Neural cell (in vitro differentiated cells): ENCODE results near the gene TXNL4A.

Experiments used
- EP300 ChIP-seq: fragments of 450-650 bp; conservative IDR thresholded peaks from 2 replicates; pipeline ENCODE4 v1.6.1; 2014; ENCODE audit warnings: antibody characterized with exemption, mild to moderate bottlenecking, moderate library complexity; ENCODE audit not compliant: poor library complexity, severe bottlenecking
- EZH2 ChIP-seq: fragments of 200-600, 300-800 bp; shearing (Covaris generic), sonication (generic); IDR thresholded peaks from 2 replicates; pipeline ENCODE4 v1.6.1; 2014; ENCODE audit warnings: antibody characterized with exemption, low read length, borderline replicate concordance, mild to moderate bottlenecking; ENCODE audit not compliant: insufficient read depth, poor library complexity, severe bottlenecking
- POLR2AphosphoS5 ChIP-seq: IDR thresholded peaks from 2 replicates; pipeline ENCODE4 v1.6.1; 2012
- RAD21 ChIP-seq: fragments of 450-650 bp; conservative IDR thresholded peaks from 2 replicates; pipeline ENCODE4 v1.6.1; 2014; ENCODE audit warnings: antibody characterized with exemption, mild to moderate bottlenecking, moderate library complexity
- REST ChIP-seq: IDR thresholded peaks from 2 replicates; pipeline ENCODE4 v1.6.1; 2012; ENCODE audit warnings: borderline replicate concordance
- SMC3 ChIP-seq: fragments of 450-650 bp; conservative IDR thresholded peaks from 2 replicates; pipeline ENCODE4 v1.6.1; 2014; ENCODE audit warnings: antibody characterized with exemption, mild to moderate bottlenecking, moderate library complexity; ENCODE audit not compliant: poor library complexity
- TF ChIP-seq, protein P1 (sequence below): fragments of 450-650 bp; IDR thresholded peaks from 2 replicates; pipeline ENCODE4 v1.5.1; 2014; ENCODE audit warnings: antibody characterized with exemption, mild to moderate bottlenecking, moderate library complexity; ENCODE audit not compliant: poor library complexity, severe bottlenecking

- TF ChIP-seq SMC3 (no peak), POLR2AphosphoS5 (no peak), RAD21 (no peak), EZH2 (no peak), EP300 (no peak), REST (no peak)
- TF ChIP-seq, protein P1, sequence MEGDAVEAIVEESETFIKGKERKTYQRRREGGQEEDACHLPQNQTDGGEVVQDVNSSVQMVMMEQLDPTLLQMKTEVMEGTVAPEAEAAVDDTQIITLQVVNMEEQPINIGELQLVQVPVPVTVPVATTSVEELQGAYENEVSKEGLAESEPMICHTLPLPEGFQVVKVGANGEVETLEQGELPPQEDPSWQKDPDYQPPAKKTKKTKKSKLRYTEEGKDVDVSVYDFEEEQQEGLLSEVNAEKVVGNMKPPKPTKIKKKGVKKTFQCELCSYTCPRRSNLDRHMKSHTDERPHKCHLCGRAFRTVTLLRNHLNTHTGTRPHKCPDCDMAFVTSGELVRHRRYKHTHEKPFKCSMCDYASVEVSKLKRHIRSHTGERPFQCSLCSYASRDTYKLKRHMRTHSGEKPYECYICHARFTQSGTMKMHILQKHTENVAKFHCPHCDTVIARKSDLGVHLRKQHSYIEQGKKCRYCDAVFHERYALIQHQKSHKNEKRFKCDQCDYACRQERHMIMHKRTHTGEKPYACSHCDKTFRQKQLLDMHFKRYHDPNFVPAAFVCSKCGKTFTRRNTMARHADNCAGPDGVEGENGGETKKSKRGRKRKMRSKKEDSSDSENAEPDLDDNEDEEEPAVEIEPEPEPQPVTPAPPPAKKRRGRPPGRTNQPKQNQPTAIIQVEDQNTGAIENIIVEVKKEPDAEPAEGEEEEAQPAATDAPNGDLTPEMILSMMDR, result no peak
These were observed 22.2 kb upstream of the TXNL4A start for GRCh38 chr18:80010551-80010906.
